ENCODE measurements around the gene LAMA2.
"Not testable (repeated sequence)": the region's sequence is repeated elsewhere in the genome, so short reads cannot be mapped to it uniquely, and the experiment has no call there.

LAMA2 gene

DNA sequence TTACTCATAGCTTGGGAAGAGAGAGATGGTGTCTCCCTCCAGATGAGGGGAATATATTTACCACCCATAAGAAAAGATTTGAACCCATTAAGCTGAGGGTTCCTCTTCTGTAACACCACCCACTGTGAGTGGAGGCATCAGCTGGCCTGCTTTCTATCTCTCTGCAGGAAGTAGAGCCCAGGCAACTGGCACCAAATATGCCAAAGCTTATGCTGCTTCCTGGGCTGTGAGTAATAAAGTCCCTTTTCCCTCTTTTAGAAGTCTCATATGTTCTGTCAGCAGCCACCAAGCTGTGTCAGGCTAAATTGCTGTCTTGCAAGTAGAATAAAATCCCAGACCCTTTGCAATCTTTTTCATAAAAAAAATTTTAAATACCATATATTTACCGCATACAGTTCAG lies 241.4 kb downstream of the LAMA2 start:
- DNase-seq (ENCODE audit: low read depth in 2 of 2), result no peak

DNA sequence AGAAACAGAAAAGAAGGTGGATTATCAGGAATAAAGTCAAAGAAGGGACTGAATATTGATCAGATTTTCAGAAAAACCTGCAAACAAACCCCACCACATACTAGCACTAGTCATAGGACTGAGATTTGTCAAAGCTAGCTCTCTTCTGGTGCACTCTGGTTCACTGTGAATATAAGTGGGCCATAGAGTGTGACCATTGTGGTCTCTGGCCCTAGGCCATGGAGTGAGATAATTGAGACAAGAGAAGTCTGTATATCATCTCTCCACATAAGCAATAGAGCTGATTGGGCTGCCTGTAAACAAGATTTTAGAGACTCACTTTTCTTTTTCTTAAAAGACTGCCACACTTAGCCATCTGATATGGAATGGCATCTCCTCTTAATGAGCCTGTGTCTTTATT lies 247.2 kb downstream of the LAMA2 start:
- no peak for DNase-seq (ENCODE audit: low read depth in 2 of 2)

DNA sequence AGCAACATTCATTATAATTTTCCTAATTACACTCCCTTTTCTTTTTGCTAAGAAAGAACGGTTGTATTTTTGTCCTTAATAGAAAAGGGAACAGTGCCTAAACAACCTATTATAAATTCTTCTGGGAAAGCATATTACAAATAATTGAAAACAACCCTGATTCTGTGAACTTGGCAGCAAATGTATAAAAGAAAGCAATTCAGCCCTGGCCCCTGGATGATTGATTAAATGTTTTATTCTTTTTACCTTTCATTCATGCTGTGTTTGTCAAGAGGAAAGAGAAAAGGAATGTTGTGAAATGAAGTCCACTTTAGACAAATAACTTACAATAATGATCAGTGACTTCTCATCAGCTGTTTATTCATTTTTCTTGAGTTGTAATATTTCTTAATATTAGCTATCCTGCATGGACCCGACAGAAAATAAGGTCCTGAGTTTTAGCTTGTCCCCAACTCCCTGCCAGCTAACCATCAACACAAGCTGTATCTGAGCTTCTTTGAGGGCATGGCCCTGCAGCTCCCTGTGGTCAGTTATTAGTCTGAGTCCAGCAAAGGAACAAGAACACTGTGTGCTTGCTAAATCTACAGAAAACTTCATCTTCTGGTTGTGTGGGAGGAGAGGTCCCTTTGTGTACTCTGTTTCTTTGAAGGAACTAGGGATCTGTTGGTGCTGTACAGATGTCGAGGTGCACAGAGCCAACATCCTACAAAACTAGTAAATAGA lies 248.2 kb downstream of the LAMA2 start:
- DNase-seq (ENCODE audit: low read depth in 2 of 2), result no peak

DNA sequence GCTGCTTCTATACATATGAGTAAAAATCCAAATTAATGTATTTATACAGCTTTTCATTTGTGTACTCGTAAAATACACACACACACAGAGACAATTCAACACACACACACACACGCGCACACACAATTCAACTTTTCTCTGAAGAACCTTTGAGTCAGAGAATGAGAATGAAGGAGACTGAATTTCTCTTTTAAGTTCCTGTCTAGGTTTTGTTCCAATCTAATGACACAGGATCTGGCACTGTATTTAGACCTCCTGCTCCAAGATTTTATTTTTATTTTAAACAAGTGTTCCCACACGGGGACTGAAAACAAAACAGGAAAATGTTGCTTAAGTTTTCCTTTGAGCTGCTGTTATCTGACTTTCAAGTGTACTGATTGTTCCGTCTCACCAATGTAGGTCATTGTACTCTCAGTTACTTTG lies 250.8 kb downstream of the LAMA2 start:
- DNase-seq (ENCODE audit: low read depth in 2 of 2), result no peak

DNA sequence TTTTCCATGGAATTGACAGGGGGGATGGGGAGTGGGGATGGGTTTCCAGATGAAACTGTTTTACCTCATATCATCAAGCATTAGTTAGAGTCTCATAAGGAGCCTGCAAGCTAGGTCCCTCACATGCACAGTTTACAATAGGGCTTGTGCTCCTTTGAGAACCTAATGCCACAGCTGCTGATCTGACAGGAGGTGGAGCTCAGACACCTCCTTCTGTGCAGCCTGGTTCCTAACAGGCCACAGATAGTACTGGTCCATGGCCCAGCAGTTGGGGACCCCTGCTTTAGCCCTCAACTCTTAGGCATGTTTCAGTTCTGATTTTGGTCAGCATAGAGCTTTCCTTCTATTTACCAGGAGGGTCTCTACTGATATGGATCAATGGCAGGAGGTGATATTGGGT lies 251.6 kb downstream of the LAMA2 start:
- no peak for DNase-seq (ENCODE audit: low read depth in 2 of 2)

DNA sequence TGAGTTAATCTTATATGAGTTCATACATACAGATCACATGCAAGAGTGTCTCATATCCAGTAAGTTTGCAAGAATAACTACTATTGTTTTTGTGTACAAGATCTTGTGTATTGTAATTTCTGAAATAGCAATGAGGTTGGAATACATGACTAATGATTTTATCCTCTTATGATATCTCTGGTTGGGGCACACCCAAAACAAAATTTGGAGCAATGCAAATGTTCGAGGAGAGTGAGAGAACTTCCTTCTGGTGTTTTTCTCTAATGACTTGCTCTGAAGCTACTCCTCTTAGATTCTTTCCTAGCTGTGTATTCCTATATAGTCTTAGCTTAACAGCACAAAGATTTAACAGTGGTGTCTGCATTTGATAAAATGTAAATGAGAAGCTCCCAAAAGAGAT lies 252.5 kb downstream of the LAMA2 start:
- DNase-seq (ENCODE audit: low read depth in 2 of 2), result no peak

DNA sequence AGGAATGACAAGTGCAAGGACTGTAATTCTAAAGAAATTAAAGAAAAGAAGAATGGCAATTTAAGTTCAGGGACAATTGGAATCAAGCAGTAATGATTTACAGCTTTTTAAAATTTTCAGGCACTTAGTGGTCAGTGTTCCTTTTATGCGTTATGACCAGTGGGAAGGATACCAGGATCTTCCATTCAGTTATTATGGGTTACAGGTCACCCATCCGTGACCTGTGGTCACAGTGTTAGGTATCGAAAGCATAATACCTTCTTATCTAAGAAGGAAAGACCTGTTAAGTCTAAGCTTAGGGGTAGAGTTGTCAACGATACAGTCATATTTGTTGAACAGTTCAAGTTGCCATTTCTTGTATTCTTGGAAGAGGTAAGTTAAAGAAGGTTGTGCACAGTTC lies 253.8 kb downstream of the LAMA2 start:
- DNase-seq (ENCODE audit: low read depth in 2 of 2), result no peak

DNA sequence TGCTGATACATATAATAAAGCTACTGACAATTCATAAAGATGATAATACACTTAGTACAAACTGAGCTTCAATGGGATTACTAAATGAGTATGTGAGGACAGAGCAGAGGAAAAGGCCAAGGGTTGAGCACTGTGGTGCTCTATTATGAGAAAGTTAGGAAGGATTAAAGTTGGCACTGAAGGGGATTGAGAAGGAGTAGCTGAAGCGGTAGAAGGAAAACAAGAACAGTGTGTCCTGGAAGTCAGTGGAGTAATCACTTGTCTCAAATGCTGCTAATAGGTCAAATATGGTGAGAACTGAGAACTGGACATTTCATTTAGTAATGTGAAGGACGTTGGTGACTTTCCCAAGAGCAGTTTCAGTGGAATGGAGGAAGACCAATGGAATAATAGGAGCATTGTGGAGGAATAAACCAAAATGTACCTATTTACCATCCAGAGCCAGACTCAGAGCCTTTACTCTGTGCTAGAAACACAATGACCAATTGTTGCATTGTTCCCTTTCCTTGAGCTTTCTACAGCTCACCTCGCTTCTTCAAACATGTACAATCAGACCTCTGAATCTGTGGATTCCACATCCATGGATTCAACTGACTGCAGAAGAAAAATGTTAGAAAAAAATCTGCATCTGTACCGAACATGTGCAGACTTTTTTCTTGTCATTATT lies 255.9 kb downstream of the LAMA2 start:
- no peak for DNase-seq (ENCODE audit: low read depth in 2 of 2)

DNA sequence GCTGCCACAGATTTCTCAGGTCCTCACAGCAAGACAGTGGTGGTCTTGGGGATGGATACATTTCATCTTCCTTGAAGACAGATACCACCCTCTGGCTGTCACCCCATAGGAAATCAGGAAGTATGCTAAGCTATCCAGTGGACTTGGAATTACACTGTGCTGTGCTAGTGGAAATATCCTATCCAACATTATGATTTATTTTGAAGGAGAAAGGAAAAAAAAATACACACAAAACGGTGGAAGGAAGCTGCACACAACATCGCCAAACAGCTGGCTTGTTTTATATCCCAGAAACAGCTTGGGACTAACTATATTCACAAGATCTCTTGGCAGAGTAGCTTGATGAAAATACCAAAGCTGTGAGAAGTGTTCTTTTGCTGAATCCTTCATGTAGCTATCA lies 257.6 kb downstream of the LAMA2 start:
- no peak for DNase-seq (ENCODE audit: low read depth in 2 of 2)

DNA sequence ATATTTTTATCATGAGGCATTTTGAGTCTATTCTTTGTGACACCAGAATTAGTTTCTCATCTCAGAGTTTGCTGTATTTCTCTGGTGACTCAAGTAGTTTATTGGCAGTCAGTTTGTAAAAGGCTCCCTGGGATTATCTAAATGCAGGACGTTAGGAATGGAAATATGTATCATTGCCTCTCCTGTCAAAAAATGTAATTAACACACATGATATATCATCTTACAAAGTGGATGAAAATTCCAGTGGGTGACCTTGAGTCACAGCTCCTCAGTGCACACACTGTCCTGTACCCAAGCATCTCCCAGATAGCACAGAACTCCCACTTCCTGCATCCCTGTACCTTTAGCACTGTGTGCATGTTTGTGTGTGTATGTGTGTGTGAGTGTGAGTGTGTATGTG lies 258.6 kb downstream of the LAMA2 start:
- DNase-seq (ENCODE audit: low read depth in 2 of 2), result no peak

DNA sequence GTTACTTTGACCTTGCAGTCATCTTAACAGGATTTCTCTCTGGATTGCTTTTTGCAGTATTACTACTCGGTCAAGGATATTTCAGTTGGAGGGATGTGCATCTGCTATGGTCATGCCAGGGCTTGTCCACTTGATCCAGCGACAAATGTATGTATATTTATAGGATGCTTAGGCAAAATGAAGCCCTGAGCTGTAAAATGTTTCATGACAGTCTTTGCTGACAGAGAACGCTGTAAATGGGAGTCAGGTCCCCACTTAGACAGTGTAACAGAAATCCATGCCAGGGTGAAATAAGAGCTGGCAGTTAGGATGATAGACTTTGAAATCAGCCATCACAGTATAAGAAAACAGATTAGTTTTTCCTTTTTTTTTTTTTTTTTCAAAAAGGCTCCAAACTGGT lies 264.0 kb downstream of the LAMA2 start:
- no peak for DNase-seq (ENCODE audit: low read depth in 2 of 2)

DNA sequence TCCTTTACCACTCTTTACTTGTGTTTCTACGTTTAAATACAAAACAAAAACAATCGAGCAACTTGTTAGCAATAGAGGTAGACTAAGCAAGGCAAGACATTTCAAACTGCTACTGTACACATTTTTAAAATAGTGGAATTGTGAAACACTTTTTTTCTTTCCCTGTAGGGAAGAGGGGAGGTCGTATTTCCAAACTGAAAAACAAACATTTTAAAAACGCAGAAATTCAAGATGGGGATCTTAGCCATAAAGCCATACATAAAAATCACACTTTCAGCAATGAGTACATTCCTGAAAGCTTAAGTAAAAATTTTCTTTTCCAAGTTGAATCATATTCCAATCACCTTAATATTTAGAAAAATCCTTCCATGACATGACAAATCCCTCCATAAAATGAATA lies 267.6 kb downstream of the LAMA2 start:
- no peak for DNase-seq (ENCODE audit: low read depth in 2 of 2)

DNA sequence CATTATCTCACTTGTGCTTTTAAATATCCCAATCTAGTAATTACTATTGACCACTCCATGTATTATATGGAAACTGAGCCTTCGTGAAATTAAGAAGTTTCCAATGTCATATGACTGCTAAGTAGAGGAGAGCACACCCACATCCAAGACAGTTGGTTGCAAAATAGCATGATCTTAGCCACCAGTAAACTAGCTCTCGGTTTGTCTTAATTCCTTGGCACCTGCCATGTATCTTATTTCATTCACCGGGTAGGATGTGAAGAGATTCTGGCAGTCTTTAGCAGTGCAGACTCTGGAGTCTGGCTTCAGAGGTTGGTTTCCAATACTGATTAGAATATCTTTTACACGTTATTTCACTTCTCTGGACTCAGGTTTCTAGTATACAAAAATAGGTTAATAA lies 270.3 kb downstream of the LAMA2 start:
- no peak for DNase-seq (ENCODE audit: low read depth in 2 of 2)

DNA sequence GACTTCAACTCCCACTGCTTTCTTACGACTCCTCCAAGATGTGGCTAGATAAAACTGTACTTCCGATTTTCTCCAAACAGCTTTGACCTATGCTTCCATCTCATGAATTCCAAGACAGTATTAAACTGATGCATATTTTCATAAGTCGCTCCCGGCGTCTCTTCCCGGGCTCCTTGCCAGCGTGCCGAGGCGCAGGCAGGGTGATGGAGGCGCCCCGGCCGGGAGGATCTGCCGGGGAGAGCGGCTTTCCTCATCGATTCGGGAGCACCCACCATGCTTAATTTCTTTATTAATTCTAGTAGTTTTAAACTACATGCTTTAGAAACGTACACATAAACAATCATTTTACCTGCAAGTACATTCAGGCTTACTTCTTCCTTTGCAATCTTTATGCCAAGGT lies 276.3 kb downstream of the LAMA2 start:
- not testable (repeated sequence) for DNase-seq (ENCODE audit: low read depth in 2 of 2)

DNA sequence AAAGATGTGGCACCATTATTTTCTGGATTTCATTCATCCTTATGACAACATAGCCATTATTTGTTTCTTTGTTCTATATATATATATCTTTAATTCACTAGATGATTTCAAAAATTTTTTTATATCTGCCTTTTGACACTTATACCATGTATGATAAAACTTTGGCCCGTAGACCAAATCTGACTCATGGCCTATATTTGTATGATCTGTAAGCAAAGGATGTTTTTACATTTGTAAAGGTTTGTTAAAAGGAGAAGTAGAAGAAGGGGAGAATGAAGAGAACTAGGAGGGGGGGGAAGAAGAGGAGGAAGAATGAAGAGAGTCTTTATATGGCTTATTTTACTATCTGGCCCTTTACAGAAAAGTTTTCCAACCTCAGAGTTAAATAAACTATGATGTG lies 279.7 kb downstream of the LAMA2 start:
- DNase-seq (ENCODE audit: low read depth in 2 of 2), result no peak

DNA sequence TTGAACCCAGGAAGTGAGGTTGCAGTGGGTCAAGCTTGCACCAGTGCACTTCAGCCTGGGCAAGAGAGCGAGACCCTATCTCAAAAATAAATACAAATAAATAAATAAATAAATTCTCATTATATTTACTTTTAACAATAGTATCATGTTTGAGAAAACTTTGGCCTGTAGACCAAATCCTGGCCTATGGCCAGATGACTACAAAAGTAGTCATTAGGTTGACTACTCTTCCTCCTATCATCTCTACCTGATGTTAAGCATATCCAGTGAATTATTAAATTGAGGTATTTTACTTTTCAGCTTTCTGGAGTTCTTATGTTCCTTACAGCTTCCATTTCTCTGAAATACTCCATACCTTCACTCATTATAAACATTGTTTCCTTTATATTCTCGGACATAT lies 280.6 kb downstream of the LAMA2 start:
- no peak for DNase-seq (ENCODE audit: low read depth in 2 of 2)

DNA sequence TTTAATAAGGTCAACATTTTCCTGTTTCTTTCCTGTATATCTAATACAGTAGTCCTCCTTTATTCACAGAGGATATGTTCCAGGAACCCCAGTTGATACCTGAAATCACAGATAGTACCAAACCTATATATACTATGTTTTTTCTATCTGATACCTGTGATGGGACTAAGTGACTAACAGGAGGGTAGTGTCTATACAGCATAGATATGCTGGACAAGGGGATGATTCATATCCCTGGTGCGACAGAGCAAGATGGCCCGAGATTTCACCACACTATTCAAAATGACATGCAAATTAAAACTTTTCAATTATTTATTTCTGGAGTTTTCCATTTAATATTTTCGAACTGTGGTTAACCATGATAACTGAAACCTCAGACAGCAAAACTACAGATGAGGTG lies 281.1 kb downstream of the LAMA2 start:
- no peak for DNase-seq (ENCODE audit: low read depth in 2 of 2)

DNA sequence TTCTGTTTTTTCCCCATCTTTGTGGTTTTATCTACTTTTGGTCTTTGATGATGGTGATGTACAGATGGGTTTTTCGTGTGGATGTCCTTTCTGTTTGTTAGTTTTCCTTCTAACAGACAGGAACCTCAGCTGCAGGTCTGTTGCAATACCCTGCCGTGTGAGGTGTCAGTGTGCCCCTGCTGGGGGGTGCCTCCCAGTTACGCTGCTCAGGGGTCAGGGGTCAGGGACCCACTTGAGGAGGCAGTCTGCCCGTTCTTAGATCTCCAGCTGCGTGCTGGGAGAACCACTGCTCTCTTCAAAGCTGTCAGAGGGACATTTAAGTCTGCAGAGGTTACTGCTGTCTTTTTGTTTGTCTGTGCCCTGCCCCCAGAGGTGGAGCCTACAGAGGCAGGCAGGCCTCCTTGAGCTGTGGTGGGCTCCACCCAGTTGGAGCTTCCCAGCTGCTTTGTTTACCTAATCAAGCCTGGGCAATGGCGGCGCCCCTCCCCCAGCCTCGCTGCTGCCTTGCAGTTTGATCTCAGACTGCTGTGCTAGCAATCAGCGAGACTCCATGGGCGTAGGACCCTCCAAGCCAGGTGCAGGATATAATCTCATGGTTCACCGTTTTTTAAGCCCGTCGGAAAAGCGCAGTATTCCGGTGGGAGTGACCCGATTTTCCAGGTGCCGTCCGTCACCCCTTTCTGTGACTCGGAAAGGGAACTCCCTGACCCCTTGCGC lies 289.5 kb downstream of the LAMA2 start:
- not testable (repeated sequence) for DNase-seq (ENCODE audit: low read depth in 2 of 2)

DNA sequence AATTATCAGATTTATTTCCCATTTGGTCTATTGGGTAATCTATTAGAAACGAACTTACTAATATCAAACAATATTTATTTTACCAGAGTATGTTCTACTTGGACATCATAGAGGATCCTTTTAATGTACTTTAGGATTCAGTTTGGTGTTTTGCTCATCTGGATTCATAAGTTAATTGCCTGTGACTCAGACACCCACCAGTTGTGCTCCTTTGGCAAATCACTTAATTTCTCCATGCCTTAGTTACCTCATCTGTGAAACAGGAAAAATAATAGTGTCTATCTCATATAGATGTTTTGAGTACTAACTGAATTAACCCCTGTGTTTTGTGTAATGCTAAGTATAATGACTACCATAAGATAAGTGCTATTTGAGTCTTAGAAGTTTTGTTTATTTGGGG lies 292.1 kb downstream of the LAMA2 start:
- DNase-seq (ENCODE audit: low read depth in 2 of 2), result no peak

DNA sequence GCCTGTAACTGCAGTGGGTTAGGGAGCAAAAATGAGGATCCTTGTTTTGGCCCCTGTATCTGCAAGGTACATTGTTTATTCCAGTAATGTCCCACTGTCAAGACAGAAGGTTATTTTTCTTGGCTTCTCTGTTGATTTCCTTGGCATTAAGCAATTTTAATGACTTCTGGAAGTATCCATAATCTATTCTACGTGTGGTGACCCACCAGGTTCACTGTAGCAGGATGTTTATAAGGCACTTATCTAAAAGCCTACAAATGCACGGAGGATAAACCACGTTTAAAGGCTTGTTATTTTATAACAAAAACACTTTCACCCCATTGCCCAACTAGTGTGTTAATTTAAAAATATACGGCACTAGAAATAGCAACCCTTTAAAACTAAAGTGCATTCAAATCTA lies 294.9 kb downstream of the LAMA2 start:
- no peak for DNase-seq (ENCODE audit: low read depth in 2 of 2)

DNA sequence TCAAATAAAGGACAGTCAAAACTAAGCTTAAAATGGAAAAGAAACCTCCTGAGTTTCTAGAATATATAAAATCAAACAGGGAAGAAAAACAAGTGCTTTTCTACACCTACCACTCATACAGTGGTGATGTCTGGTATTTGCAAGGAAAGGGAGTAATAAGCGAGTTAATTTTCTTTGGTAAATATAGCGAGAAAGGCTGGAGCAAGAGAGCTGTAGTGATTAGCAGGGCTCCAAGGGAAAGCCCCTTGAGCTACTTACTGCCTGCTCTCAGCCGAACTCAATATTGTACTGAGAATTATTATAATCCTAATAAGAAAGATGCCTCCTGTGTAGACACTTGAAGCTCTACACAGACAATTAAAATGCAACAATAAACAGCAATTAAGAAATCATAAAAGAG lies 296.3 kb downstream of the LAMA2 start:
- DNase-seq (ENCODE audit: low read depth in 2 of 2), result no peak

DNA sequence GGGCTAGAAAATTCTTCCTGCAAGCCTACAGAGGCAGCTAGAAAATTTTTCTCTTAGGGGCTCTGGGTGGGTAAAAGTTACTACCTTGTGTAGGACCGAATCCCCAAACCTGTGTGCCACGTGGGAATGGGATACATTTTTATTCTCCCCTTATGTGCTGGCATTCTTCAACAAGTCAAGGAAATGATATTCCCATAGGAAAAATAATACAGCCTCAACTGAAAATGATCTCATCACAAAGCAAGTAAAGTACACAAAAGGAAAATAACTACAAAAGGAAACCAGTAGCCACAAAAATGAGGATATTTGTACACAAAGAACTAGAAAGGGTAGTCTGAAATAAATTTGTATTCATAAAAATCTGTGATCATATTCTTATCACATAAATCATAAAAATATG lies 298.1 kb downstream of the LAMA2 start:
- DNase-seq (ENCODE audit: low read depth in 2 of 2), result no peak

DNA sequence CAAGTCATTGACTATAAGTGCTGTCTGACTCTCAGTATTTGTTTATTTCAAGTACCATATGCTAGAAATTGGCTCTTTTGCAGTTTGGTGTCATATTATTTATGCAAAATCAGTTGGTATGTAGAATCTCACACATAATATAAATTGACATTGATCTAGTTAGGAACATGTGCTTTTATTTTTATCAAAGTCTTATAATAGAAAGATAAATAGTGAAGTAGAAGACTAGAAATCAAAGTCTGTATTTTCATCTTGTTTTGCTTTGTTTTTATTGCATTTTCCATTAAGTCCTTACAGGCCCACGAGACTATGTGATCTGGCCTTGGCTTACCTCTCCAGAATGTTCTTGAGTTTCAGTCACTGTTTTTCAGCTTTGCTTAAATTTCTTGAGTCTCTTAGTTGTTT lies 300.3 kb downstream of the LAMA2 start:
- DNase-seq (ENCODE audit: low read depth in 2 of 2), result no peak
